ENCODE measurements around the gene TRIM8.

- TF ChIP-seq CTCF (IDR thresholded peaks at IDR 0.05) (no peak), POLR2A (IDR thresholded peaks at IDR 0.05) (no peak)
These were observed 6.6 kb downstream of the TRIM8 start for GRCh38 chr10:102650655-102651454.
